HG03565 (cell line): Measurements from ENCODE around the gene KIZ.

ENCODE experiments used
- ATAC-seq: cut with Tn5 transposase; IDR thresholded peaks from one replicate; pipeline ENCODE4 v1.9.1; 2021; ENCODE audit warnings: mild to moderate bottlenecking, moderate library complexity; ENCODE audit not compliant: unreplicated experiment

The KIZ gene

DNA sequence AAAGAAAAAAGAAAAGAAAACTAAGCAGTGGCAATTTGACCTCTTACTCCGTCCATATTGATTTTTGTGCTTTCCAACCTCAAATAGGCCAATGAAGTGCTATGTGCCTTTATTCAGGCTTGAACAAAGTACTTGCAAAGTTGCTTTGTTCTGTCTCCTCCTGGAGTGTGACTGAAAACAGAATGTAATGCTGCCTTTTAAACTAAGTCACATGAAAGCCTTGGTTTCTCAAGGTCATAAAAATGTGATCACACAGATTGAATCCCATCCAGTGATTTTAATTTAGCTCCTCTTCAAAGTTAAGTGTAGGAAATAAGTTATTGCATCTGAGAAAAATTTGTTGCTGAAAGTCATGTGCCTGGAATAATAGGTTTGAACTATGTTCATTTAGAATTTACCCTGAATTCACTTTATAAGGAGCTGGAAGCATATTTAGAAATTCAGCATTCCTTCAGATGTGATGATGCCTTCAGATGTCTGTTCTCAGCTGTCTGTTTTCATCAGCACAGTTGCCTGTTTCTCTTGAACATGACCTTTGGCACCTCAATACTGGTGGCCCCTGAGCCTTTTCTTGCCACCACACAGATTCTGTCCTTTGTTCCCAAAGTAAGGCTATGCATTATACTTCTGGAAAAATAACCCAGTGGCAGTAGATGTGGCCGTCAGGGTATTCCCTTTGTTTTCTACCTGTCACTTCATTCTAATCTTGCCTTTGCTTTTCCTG, 48.8 kb downstream of the KIZ start:
- ATAC-seq = no peak

DNA sequence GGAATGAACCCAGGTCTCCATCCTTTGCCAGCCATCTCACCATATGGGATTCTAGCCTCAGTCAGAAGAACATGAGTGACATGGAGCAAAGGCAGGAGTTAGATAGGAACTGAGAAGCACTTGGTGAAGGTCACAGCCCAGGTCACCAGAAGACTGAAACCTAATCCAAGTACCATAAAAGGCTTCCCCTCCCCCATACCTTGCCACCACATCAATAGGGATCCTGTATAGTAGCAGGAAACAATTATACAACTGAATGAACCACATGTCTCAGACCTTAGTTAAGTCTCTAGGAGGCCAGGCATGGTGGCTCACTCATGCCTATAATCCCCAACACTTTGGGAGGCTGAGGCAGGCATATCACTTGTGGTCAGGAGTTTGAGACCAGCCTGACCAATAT, 49.6 kb downstream of the KIZ start:
- no peak for ATAC-seq

DNA sequence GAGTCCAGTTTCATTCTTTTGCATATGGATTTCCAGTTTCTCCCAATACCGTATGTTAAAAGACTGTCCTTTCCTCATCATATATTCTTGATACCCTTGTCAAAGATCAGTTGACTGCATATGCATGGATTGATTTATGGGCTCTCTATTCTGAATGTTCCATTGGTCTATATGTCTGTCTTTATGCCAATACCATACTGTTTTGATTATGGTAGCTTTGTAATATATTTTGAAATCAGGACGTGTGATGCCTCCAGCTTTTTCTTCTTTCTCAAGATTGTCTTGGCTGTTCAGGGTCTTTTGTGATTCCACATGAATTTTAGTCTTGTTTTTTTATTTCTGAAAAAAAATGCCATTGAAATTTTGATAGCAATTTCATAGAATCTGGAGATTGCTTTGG, 51.9 kb downstream of the KIZ start:
- ATAC-seq = no peak

DNA sequence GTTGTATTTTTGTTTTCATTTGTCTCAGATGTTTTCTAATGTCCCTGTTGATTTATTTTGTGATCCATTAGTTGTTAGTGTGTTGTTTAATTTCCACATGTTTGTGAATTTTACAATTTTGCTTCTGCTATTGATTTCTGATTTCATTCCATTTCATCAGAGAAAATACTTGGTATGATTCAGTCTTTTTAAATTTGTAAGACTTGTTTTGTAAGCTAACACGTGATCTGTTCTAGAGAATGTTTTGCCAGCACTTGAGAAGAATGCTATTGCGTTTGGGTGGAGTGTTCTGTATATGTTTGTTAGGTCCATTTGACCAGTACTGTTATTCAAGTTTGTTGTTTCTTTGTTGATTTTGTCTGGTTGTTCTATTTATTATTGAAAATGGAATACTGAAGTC, 53.9 kb downstream of the KIZ start:
- ATAC-seq = no peak

DNA sequence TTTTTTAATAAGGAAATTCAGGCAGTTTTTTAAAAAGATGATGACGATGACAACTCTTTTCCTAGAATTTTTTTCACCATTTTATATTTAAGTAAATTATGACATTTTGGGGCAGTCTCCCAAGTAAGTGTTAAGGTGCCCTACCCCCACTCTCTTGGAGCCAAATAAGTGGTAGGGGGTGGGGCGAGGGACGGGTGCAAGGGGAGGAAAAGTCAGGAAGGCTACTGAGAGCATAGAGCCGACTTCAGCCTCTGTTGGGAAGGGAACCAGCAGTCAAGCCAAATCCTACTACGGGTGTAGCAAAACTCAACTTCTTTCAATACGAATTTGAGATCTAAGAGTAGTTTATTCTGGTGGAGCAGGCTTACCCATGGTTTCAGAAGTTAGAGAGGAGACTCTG, 54.4 kb downstream of the KIZ start:
- no peak for ATAC-seq

DNA sequence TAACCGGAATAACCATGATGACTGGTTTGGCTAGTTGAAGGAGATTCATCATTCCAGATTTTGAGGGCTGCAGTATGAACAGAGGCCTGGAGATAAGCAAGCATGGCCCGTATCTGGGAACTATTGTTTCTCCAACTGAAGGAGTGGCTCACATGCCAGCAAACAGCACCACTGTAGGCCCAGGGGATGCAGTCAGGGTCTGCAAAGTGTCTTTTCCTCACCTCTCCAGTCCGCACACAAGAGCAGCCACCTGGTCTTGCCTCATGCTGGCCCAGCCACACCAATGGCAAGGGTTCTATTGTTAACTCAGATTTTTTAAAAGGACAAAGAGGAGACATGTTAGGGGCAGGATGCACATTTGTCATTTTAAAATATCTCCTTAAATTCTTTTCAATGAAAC, 55.1 kb downstream of the KIZ start:
- ATAC-seq = no peak

DNA sequence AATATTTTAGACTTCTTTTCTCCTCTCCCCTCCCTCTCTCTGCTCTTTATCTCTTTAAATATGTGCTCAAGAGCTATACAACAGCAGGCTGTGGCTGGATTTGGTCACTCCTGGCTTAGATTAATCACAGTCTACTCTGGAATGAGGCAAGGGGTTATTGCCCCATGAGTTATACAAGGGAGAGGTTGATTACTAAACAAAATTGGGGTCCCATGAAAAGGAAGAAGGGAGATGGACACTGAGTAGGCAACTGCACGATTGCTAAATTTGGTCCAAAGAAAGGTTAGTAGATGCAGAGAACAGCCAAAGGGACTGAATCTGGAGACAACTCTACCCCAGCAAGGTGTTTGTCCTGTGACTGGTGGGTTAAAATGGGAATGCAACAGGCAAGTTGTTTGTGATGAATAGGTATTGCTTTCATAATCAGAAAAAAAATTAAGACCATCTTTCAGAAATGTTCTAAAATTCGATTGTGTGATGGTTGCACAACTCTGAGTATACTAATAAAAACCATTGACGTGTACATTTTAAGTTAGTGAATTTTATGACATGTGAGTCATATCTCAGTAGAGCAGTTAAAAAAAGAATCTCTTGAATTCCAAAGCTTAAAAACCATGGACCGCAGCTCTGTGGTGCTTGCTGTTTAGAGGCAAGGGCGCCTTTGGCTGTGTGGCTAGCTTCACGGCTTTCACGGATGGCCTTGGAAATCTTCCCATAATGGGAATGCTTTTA, 57.1 kb downstream of the KIZ start:
- no peak for ATAC-seq

DNA sequence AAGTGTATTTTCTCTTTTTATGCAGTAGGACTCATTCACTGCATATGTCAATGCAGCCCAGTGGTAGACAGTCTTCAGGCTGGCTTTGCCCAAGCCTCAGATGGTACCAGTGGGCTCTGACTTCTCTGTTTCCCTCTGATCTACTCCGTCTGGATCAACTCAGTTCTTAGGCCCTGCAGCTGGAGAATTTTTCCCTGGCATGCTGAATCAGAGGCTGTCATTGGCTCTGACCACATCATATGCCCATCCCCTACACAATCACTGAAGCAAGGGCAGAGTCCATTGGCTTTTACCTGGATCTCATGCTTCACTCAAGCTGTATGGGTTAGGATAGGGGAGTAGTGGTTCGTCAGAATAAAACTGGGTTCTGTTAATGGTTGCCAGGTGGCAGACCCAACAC, 57.8 kb downstream of the KIZ start:
- ATAC-seq = no peak

DNA sequence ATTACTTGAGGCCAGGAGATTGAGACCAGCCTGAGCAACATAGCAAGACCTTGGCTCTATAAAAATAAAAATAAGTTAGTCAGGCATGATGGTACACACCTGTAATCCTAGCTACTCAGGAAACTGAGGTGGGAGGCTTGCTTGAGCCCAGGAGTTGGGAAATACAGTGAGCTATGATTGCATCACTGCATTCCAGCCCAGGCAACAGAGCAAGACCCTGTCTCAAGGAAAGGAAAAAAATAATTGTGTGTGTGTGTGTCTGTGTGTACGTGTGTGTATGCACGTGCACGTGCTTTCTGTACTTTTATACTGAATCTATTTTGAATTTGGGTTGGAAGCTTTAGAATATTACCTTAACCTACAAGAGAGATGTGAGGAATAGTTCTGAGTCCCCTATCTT, 58.9 kb downstream of the KIZ start:
- ATAC-seq = no peak

DNA sequence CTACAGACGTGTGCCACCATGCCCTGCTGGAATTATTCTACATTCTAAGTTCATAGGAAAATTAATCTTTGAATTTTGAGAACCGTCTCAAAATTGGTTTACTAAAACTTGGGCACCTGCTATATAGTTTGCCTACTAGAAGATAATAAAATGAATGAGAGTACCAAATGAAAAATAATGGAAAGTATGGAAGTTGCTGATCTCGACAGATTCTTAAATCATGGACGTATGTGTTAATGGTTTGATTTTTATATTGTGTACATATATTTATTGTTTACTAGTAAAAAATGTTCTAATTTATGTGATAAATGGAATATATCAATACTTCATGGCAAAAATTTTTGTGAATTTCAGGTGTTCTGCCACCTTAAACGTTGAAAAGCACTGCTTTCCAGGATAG, 60.0 kb downstream of the KIZ start:
- no peak for ATAC-seq

DNA sequence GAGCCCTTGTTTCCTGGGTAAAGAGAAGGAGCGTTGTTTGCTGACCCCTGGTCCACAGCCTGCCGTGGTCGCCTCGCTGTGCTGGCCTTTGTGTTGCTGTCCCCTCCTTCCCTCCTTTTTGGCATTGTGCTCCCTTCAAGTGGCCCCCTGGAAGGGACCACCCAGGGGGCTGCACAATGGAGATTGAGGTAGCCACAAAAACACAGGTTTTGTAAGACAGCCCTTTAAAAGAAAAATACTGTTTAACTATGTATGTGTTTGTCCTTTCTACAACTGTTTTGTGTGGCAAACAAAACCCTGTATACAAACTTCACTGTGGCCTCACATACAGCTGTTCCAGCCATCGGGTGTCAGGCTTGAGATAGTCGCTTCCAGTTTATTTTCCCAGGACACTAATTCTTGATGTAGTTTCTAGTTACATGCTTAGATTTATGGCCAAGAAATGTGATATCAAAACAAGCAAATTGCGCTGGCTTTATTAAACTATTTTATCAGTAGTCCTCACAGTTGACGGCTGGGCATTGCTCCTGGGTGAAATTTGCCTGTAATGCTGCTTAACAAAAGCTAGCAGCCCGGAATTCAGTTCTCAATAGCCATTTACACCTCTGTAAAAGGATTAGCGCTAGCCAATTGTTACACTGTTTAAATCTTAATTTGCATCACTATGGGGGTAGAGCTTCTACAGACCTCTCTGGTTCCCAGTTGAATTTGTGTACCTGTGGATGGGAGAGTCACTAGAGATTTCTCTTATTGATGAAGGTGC, 64.1 kb downstream of the KIZ start:
- no peak for ATAC-seq

DNA sequence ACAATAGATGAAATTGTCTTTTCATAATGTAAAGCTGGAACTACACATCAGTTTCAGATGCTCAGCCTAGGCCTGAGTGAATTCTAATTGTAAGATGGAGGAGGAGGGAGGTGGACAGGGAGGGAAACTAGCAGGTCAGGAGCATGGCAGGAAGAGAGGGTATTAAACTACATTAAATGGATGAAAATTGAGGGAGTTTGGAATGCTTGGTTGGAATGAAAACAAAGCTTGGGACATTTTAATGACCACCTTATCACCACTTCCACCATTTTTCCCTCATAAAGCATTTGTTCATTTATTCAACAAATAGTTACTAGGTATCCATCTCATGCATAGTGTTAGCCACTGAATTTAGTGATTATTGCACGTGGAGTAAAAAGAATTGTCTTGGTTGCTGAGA, 65.0 kb downstream of the KIZ start:
- ATAC-seq = no peak

DNA sequence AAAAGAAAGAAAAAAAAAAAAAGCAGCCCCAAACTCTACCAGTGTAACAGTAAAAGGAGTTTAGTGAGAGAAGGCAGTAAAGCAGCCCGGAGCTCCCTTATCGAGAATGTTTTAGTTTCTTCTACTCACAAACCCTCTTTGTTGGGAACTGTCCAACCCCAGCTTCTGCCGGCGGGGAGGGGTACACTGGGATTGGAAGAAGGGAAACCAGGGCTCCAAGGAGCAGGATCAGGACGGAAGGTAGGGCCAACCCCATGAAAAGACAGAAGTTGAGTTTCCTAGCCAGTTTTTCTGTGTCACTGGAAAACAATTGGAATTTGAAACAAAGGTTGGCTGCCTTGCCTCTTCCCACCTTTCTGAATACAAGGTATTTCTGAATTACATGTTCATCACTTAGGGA, 66.0 kb downstream of the KIZ start:
- ATAC-seq = no peak

DNA sequence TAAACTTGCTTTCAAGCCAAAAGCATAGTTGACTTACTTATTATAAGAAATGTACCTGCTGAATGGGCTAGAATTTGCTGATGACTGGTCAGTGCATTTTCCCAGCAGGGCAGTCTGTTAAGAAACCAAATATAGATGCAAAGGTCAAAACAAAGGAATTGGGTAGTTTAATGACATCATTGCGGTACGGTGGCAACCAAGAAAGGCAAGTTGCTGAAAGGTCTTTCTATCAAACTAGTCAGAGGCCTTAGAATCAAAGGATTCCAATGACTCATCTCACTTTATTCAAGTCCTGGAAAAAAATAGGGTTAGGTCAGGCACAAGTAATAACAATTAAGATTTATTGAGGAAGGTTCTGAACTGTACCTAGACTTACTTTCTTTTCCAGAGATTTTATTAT, 76.4 kb downstream of the KIZ start:
- ATAC-seq = no peak

DNA sequence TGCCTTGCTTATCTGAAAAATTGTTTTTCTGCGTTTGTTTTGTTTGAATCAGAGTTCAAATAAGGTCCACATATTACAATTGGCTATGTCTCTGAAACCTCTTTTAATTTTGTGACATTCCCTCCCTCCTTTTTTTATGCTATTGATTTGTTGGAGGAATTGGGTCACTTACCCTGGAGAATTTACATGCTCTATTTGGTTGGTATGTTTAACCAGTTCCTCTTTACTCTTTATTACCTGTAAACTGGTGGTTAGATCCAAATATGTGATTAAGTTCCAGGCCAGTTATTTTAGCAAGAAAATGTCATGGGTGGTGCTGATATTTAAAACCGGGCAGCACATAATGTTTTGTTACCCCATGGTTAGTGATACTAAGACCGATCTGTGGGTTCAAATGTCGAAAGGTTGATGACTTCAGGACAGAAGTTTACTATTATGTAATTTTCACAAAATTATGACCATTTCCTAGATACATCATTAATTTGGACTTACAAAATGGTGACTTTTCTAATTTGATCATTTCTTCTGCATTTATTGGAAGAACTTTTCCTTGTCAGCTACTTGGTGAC, 77.3 kb downstream of the KIZ start:
- ATAC-seq = no peak

DNA sequence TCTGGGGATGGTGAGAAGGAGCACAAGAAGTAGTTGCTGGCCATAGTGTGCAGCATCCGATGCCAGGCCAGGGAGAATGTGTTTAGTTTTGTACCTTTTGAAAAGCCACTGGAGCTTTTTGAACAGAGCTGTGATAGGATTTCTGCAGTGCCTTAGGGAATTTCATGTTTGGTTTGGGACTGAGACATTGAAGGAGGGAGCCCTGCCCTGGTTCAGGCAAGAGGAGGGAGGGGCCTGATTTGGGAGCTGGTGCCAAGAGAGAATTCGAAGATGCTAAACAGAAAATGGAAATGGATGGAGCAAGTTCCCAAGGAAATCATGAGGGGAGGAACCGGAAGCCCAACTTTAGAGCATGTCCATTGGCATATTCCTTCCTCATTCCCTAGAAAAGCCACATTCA, 80.7 kb downstream of the KIZ start:
- no peak for ATAC-seq

DNA sequence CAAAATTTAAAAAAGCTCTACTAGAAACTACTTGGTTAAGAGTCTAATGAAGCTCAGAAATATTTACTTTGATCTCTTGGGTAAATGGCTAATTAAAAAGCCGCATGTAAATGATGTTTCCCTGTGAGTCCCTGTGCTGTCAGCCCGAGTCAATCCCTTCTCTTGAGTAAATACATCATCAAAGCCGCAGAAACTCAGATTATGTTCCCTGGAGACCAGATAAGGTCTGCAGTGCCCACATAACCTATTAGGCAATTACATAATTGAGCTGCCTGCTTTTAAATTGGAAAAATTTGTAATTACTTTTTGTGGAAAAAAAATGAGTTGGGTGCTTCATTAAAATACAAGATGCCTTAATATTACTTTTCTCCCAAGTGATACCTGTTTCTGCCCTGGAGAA, 83.1 kb downstream of the KIZ start:
- no peak for ATAC-seq

DNA sequence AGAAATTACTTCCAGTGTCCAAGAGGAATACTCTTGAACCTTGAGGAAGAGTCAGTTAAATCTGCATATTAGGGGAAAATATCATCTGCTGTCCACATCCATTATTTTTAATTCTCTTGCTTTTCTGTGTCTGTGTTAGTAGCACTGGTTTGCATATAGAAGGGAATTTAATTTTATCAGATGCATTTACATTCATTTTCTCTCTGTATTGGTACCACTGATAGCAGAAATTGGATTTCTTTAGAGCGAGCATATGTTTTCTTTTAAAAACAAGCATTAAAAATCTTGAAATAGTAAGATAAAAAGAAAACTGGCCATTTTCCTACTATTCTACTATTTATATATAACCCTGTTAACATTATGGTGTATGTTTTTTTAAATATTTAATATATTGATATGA, 83.8 kb downstream of the KIZ start:
- no peak for ATAC-seq

DNA sequence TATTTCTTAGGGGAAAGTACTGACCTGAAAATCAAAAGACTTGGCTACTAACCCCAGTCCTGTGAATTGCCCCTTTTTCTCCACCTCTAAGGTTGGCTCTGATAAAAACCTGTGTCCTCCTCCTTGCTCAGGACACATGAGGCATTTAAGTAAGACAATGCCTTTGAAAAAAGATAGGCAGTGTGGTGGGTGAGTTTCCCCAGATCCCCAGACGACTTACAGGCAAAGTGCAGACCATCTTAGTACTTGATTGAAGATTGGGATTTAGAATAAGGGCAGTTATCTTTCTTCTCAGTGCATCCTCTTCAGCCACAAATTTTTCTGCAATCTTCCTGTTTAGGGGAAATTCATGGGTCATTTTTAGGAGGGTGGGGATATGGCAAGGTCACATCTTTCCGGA, 87.8 kb downstream of the KIZ start:
- no peak for ATAC-seq

DNA sequence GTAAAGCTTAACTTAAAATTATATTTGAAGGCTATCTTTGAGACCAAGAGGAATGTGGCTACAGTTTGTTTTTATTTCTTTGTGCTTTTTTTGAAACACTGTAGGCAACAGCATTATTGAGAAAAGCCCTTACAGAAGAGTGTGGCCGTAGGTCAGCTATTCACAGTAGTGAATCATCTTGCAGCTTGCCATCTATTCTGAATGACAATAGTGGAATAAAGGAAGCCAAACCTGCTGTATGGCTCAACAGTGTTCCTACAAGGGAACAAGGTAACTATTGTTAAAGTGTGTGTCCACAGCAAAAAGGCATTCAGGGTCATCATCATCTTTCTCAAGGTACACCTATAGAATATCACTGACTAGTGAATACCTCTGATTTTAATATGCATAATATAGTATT, 88.5 kb downstream of the KIZ start:
- no peak for ATAC-seq

DNA sequence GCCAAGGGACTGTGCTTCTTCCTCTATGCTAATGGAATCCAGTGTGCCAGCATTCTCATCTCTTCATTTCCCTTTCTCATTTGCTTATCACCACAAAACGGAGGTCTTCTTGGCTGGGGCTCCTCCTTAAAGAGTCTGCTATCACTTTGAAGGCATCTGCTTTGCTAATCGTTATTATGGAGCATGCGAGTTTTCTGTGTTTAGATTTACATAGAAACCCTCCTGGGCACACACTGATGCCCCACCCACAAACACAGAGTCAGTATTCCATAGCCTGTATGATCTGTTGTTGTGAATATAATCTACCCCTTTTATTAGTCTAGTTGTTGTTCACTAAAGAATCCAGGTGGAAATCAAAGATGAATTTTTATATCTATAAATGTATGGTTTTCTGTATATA, 93.8 kb downstream of the KIZ start:
- no peak for ATAC-seq

DNA sequence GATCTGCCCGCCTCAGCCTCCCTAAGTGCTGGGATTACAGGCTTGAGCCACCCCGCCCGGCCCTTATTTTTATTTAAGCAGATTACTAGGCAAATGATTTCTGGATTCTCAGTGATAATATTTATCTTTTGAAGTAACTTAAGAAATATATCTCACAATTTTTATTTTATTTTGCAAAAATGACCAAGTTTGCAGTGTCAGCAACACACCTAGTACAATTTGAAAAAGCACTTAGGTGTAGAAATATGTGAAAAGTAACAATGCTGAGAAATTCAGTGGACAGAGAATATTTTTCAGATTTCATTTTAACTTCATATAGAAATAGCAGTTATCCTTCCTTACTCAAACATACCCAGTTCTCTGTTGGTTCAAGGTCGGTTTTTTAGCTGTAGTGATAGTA, 98.3 kb downstream of the KIZ start:
- no peak for ATAC-seq
